Gastrocnemius medialis (tissue), 4 donors: ENCODE results near the gene CACNA2D3.
A peak's percentile ranks its signal among the peaks of the same experiment; 100 is the strongest.

Experiments
- CTCF ChIP-seq, 5 experiments: fragments of 450-650 bp in 3 of 5; fragments of 200-600 bp in 2 of 5; sonication (generic) in 2 of 5; IDR thresholded peaks in 4 of 5; conservative IDR thresholded peaks in 1 of 5; 1 replicate in 4 of 5; 2 replicates in 1 of 5; pipeline ENCODE4 v1.5.1; 2016 to 2019; ENCODE audit warnings: antibody characterized with exemption in 5 of 5, mild to moderate bottlenecking in 3 of 5, moderate library complexity in 3 of 5
- POLR2A ChIP-seq, 2 donors: fragments of 450-650 bp; IDR thresholded peaks; one replicate each; pipeline ENCODE4 v1.6.1; 2017; ENCODE audit warnings: antibody characterized with exemption in 2 of 2, mild to moderate bottlenecking in 2 of 2, moderate library complexity in 2 of 2

- TF ChIP-seq CTCF (IDR thresholded peaks at IDR 0.05 in 4 of 5, conservative IDR thresholded peaks at IDR 0.05 in 1 of 5), result peak in 2 of 5 experiments; percentile 16 to 32
- TF ChIP-seq POLR2A (IDR thresholded peaks at IDR 0.05), result no peak
Measured at GRCh38 chr3:54830658-54831057, 708.3 kb downstream of the CACNA2D3 start.
